Left ventricle myocardium inferior (tissue), 1 donor: Measurements from ENCODE around the gene KCP. TPM values are rescaled to one million over a fixed set of nuclear protein-coding genes. Genes with fewer than 3 reads are reported as not detected.

Experiments
- DNase-seq: peaks from one replicate; pipeline ENCODE4 v3.0.0-alpha.2; 2020
- H3K27ac ChIP-seq: fragments of 200-600 bp; replicated peaks from 2 replicates; pipeline ENCODE4 v1.8.0; 2021
- H3K27me3 ChIP-seq: fragments of 200-600 bp; 2 replicates; pipeline ENCODE4 v1.8.0; 2021; ENCODE audit warnings: low read depth
- H3K36me3 ChIP-seq: fragments of 200-600 bp; 2 replicates; pipeline ENCODE4 v1.8.0; 2021
- H3K4me1 ChIP-seq: fragments of 200-600 bp; 2 replicates; pipeline ENCODE4 v1.8.0; 2021
- H3K4me3 ChIP-seq: fragments of 200-600 bp; 2 replicates; pipeline ENCODE4 v1.8.0; 2021; ENCODE audit warnings: mild to moderate bottlenecking, moderate library complexity
- H3K9me3 ChIP-seq: fragments of 200-600 bp; replicated peaks from 2 replicates; pipeline ENCODE4 v1.8.0; 2021
- intact Hi-C: fragments of 100-400 bp; cut with micrococcal nuclease; formaldehyde crosslinking; loops from one replicate; pipeline ENCODE4 v1.11.0; 2022
- total RNA-seq: library from RNA; stranded (reverse); fragmentation: NEBNext Ultra II Directional; extraction: Animal tissue kit (Norgen Biotek cat#: 25700); gene quantifications from one replicate; pipeline ENCODE4 v1.2.1, GENCODE V29; 2021
- TF ChIP-seq, protein P1 (sequence below): fragments of 200-600 bp; IDR thresholded peaks from 2 replicates; pipeline ENCODE4 v1.8.0; 2021; ENCODE audit warnings: antibody characterized with exemption, mild to moderate bottlenecking, borderline replicate concordance
- donor health status: DM: no; HTN: yes; CAD: no; lungs with severe emphysema.

KCP gene
- total RNA-seq, 1 donor from 2014 or later, result 0.19 TPM

DNA sequence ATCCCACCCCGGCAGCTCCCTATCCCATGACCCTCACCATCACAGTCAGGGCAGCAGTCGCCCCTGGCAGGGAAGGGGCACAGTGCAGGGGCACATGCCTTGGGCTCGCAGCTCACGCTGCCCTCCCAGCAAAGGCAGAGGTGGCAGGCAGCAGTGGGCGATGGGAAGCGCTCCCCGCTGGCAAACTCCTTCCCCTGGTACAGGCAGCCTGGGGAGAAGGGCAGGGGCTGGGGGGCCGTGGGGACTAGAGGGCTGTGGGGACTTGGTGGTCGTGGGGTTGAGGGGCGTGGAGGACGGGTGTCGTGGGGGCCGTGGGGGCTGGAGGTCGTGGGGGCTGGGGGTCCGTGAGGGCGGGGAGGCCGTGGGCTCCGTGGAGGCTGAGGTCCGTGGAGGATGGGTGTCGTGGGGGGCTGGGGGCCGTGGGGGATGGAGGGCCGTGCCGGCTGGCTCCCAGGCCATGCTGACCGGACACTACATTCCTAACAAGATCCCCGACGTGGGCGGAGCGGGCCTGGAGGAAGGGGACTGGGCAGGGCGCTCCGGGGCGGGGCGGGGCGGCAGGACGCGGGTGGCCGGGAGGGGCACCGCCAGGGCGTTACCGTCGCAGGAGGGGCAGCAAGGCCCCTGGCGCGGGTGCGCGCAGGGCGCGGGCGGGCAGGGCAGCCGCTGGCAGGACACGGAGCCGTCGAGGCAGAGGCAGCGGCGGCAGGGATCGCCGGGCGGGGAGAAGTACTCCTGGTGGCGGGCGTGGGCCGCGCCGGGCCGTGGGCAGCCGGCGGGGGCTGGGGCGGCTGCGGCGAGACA lies 20.0 kb downstream of the KCP start:
- TF ChIP-seq, protein P1, sequence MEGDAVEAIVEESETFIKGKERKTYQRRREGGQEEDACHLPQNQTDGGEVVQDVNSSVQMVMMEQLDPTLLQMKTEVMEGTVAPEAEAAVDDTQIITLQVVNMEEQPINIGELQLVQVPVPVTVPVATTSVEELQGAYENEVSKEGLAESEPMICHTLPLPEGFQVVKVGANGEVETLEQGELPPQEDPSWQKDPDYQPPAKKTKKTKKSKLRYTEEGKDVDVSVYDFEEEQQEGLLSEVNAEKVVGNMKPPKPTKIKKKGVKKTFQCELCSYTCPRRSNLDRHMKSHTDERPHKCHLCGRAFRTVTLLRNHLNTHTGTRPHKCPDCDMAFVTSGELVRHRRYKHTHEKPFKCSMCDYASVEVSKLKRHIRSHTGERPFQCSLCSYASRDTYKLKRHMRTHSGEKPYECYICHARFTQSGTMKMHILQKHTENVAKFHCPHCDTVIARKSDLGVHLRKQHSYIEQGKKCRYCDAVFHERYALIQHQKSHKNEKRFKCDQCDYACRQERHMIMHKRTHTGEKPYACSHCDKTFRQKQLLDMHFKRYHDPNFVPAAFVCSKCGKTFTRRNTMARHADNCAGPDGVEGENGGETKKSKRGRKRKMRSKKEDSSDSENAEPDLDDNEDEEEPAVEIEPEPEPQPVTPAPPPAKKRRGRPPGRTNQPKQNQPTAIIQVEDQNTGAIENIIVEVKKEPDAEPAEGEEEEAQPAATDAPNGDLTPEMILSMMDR, result no peak
- H3K4me3 ChIP-seq, result peak overlapping the region; percentile 54
- H3K9me3 ChIP-seq, result no peaks in the 10 kb centered on the region
- H3K27ac ChIP-seq, result no peak overlapping the region
- intact Hi-C loops, result no loop called here
- H3K4me1 ChIP-seq, result peaks cover 8% of the 10 kb centered on the region
- no peaks in the 10 kb centered on the region for H3K36me3 ChIP-seq
- peaks cover 49% of the 10 kb centered on the region for H3K27me3 ChIP-seq
- no peak for DNase-seq

DNA sequence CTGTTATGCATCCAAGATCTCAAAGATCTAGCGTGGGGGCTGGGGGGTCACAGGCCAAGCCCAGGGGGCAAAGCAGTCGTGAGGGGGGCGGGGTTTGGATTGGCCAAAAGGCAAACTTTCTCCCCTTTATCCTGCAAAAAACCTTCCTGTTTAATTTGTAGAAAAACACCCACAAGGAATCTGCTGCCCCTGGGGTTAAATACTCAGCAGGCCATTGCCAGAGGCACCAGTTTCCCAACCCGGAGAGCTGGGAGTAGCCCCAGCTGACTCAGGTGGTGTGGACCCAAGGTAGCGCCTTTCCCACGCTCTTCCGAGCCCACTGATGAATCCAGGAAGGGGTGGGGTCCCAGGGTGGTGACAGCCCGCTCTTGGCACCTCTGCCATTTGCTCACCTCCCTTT lies 21.4 kb downstream of the KCP start:
- no peak overlapping the region for H3K27ac ChIP-seq
- intact Hi-C loops, result no loop called here
- H3K27me3 ChIP-seq, result peaks cover 61% of the 10 kb centered on the region

DNA sequence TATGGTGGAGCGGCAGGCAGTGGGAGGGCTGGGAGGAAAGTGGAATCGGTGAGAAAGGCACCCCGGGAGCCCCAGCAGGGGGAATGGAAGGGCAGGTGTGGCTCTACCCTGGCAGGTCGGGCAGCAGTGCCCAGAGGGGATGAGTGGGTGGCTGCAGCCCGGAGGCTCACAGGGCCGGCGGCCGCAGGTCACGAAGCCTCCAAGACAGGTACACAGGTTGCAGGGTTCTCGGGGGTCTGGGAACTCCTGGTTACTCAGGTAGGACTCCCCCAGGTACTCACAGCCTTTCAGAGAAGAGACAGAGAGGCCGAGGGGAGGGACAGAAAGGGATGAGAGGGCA lies 21.8 kb downstream of the KCP start:
- TF ChIP-seq, protein P1, result no peak
- intact Hi-C loops, result no loop called here
- H3K27ac ChIP-seq, result no peak overlapping the region
- no peaks in the 10 kb centered on the region for H3K36me3 ChIP-seq
- no peak overlapping the region for H3K4me3 ChIP-seq
- DNase-seq, result no peak
- H3K9me3 ChIP-seq, result no peaks in the 10 kb centered on the region
- peaks cover 63% of the 10 kb centered on the region for H3K27me3 ChIP-seq
- peaks cover 9% of the 10 kb centered on the region for H3K4me1 ChIP-seq

More for the DNA sequence above, 21.4 kb downstream of the KCP start:
- H3K36me3 ChIP-seq, result no peaks in the 10 kb centered on the region
- no peak overlapping the region for H3K4me3 ChIP-seq
- no peak for DNase-seq
- H3K9me3 ChIP-seq, result no peaks in the 10 kb centered on the region
- peaks cover 8% of the 10 kb centered on the region for H3K4me1 ChIP-seq
- TF ChIP-seq, protein P1, result no peak

DNA sequence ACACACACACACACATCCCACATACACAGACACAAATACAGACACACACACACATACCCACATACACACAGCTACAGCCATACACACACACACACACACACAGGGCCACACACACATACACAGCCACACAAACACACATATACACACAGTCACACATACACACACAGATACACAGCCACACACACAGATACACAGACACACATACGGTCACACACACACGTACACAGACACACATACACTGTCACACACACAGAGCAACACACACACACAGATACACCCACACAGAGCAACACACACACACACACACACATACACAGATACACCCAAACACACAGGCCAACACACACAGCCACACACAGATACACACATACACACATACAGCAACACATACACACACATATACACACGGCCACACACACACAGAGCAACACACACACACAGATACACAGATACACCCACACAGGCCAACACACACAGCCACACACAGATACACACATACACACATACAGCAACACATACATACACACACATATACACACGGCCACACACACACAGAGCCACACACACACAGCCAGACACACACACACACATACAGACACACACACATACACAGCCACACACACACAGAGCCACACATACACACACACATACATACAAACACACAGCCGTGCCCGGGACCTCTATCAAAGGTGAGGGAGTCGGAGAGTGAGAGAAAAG lies 22.3 kb downstream of the KCP start:
- Histone ChIP-seq H3K9me3 (no peaks in the 10 kb centered on the region), H3K27ac (no peak overlapping the region), H3K36me3 (no peaks in the 10 kb centered on the region), H3K4me1 (peaks cover 11% of the 10 kb centered on the region), H3K27me3 (peaks cover 63% of the 10 kb centered on the region), H3K4me3 (no peak overlapping the region)
- TF ChIP-seq, protein P1, result no peak
- no peak for DNase-seq
- intact Hi-C loops, result no loop called here

DNA sequence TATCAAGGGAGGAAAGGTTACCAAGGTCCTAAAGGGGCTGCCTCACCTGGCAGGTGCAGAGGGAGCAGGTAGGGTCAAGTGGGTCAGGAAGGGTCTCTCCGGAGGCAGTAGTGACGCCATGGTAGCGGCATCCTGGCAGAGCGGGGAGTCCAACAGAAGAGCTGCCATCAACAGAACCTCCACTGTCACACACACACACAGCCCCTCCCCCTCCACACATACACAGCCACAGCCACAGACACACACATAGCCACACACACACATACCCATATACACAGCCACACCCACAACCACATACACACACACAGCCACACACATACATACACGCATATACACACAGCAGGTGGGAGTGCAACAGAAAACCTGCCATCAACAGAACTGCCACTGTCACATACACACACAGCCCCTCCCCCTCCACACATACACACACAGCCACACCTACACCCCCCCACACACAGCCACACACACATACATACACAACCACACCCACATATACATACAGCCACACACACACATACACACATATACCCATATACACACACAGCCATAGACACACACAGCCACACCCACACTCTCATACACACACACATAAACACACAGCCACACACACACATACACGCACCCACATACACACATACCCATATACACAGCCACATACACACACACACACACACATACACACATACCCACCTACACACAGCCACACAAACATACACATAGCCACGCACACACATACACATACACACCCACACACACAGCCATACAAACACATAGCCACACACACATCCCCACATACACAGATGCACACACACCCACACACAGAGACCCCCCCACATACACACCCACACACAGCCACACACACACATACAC lies 23.1 kb downstream of the KCP start:
- H3K9me3 ChIP-seq, result no peaks in the 10 kb centered on the region
- H3K27ac ChIP-seq, result no peak overlapping the region
- intact Hi-C loops, result no loop called here
- H3K36me3 ChIP-seq, result no peaks in the 10 kb centered on the region
- TF ChIP-seq, protein P1, result no peak
- peaks cover 11% of the 10 kb centered on the region for H3K4me1 ChIP-seq
- H3K27me3 ChIP-seq, result peaks cover 60% of the 10 kb centered on the region
- DNase-seq, result no peak
- H3K4me3 ChIP-seq, result no peak overlapping the region
